Omental fat pad (tissue), 4 donors: ENCODE measurements around the gene ANKRD29. TPM values are rescaled to one million over a fixed set of nuclear protein-coding genes. Genes with fewer than 3 reads are reported as not detected.
A peak's percentile ranks its signal among the peaks of the same experiment; 100 is the strongest.

Experiments used
- ATAC-seq: fragments of 150-250 bp; one replicate; pipeline ENCODE4 v1.9.1; 2016; ENCODE audit warnings: mild to moderate bottlenecking, moderate library complexity; ENCODE audit not compliant: low FRiP score
- DNase-seq: peaks from one replicate; pipeline ENCODE4 v3.0.0-alpha.2; 2019; ENCODE audit warnings: low spot score
- CTCF ChIP-seq, 3 donors: fragments of 450-650 bp; IDR thresholded peaks; one replicate each; pipeline ENCODE4 v1.5.1; 2016 to 2017; ENCODE audit warnings: antibody characterized with exemption in 3 of 3, mild to moderate bottlenecking in 3 of 3, moderate library complexity in 2 of 3
- total RNA-seq, 4 donors: library from RNA; depleted of rRNA; stranded (reverse); fragments of >200 nt; gene quantifications; one replicate each; pipeline ENCODE4 v1.1.0, GENCODE V29; 2016

Gene ANKRD29
- total RNA-seq, result 10 to 100 TPM in 2 of 4 donors, 1 to 10 TPM in 2; 8.1 to 51.9 (median 15.3) TPM

GRCh38 chr18:23662309-23663263 is at the start of gene ANKRD29:
TSS of gene ANKRD29 (minus strand) at chr18:23662911. CDS start at chr18:23662730, 181 bp downstream.
- peak; percentile 79 for ATAC-seq
- no peak for DNase-seq
- TF ChIP-seq CTCF (IDR thresholded peaks at IDR 0.05), result no peak

- ATAC-seq (no peak), DNase-seq (no peak)
- TF ChIP-seq CTCF (IDR thresholded peaks at IDR 0.05), result no peak
Observed at GRCh38 chr18:23712445-23712844, 49.7 kb upstream of the ANKRD29 start.

GRCh38 chr18:23711426-23711825 is 48.7 kb upstream of the ANKRD29 start:
- TF ChIP-seq CTCF (IDR thresholded peaks at IDR 0.05), result no peak
- DNase-seq (no peak), ATAC-seq (no peak)

- TF ChIP-seq CTCF (IDR thresholded peaks at IDR 0.05), result no peak
- DNase-seq (no peak), ATAC-seq (no peak)
Observed at GRCh38 chr18:23710946-23711345, 48.2 kb upstream of the ANKRD29 start.

- no peak for TF ChIP-seq CTCF (IDR thresholded peaks at IDR 0.05)
- DNase-seq, result no peak
- peak; percentile 71 for ATAC-seq
Observed at GRCh38 chr18:23710068-23710527, 47.4 kb upstream of the ANKRD29 start.

GRCh38 chr18:23706971-23707640 is 44.4 kb upstream of the ANKRD29 start:
- no peak for TF ChIP-seq CTCF (IDR thresholded peaks at IDR 0.05)
- no peak for DNase-seq
- ATAC-seq, result no peak
